GM21381 (cell line): ENCODE results near the gene TMEM38B.
"Not testable (repeated sequence)": the region's sequence is repeated elsewhere in the genome, so short reads cannot be mapped to it uniquely, and the experiment has no call there.

ENCODE experiments used
- ATAC-seq: cut with Tn5 transposase; IDR thresholded peaks from one replicate; pipeline ENCODE4 v1.9.1; 2021; ENCODE audit warnings: mild to moderate bottlenecking, moderate library complexity; ENCODE audit not compliant: unreplicated experiment

Gene TMEM38B

GRCh38 chr9:105714020-105714331 lies 19.6 kb downstream of the TMEM38B start:
- ATAC-seq: no peak

DNA sequence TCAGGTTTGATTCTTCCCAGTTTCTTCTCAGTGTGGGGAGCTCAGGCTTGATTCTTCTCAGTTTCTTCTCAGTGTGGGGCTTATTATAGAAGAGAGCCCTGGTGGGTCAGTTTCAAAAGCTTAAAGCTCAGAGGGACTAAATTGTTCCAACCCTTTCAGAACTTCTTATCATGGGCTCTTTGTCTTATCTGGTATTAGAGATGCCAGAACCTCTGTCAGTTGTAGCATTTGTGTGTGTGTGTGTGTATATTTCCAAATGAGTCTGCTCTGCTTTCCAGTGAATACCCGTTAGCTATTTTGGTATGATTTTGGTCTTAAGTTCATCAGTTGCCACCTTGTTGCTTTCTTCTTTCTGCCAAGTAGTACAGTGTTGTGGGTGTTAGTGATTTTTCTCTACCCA lies 21.8 kb downstream of the TMEM38B start:
- no peak for ATAC-seq

GRCh38 chr9:105722099-105722498 lies 27.8 kb downstream of the TMEM38B start:
- no peak for ATAC-seq

DNA sequence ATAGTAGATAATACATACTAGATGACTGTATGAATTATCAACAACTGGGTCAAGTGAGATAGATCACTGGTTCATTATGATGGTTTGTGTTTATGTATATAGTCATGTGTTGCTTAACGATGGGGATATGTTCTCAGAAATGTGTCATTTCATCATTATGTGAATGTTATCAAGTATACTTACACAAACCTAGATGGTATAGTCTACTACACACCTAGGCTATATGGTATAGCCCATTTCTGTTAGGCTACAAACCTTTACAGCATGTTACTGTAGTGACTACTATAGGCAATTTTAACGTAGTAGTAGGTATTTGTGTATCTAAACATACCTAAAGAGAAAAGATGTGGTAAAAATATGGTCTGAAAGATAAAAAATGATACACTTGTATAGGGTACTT lies 31.0 kb downstream of the TMEM38B start:
- no peak for ATAC-seq

DNA sequence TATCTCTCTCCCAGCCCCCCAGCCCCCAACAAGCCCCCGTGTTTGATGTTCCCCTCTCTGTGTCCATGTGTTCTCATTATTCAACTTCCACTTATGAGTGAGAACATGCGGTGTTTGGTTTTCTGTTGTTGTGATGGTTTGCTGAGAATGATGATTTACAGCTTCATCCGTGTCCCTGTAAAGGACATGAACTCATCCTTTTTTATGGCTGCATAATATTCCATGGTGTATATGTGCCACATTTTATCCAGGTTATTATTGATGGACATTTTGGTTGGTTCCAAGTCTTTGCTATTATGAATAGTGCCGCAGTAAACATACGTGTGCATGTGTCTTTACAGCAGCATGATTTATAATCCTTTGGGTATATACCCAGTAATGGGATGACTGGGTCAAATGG lies 33.9 kb downstream of the TMEM38B start:
- ATAC-seq: not testable (repeated sequence)

GRCh38 chr9:105731420-105731819 lies 37.1 kb downstream of the TMEM38B start:
- ATAC-seq: not testable (repeated sequence)

DNA sequence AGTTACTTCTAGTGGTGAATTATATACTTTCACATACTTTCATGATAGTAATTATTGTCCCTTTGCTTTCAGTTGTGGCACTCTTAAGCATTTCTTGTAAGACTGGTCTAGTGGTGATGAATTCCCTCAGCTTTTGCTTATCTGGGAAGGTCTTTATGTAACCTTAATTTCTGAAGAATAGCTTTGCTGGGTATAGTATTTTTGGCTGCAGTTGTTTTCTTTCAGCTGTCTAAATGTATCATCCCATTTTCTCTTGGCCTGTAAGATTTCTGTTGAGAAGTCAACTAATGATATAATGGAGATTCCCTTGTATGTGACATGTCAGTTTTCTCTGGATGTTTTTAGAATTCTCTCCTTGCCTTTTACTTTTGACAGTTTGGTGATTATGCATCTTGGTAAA lies 41.0 kb downstream of the TMEM38B start:
- no peak for ATAC-seq

DNA sequence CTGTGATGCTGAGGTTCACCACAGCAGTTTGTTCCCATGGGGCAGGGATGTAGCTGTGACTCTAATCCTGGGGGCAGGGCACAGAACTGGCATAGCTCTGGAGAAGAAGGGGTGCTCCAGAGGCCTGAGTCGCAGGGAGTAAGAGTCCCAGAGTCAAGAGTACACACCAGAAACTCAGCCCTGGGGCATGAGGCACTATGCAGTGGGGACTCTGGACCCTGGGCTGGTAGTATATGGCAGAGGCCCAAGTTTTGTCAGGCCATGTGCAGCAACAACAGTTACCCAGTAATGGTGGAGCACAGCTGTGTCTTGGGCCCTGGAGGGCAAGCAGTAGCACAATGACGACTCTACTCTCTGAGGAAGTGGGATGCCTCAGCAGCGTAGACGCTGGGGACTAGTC lies 42.9 kb downstream of the TMEM38B start:
- no peak for ATAC-seq

DNA sequence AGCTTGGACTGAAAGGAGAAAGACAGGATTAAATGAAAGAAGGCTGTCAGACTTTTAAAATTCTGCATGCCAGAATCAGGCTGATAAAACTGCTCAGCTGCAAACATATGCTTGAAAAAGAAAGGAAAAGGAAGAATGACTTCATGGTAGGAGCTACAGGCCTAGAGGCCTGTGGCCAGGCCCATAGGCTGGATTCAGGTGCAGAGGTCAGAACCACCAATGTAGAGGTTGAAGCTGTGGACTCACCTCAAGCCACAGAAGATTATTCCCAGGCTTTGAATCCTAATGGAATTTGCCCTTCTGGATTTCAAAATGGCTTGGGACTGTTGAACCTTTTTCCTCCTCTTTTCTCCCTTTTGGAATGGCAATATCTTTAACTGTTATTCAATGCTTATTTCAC lies 47.7 kb downstream of the TMEM38B start:
- ATAC-seq: no peak

GRCh38 chr9:105747325-105747724 lies 53.0 kb downstream of the TMEM38B start:
- ATAC-seq: not testable (repeated sequence)

DNA sequence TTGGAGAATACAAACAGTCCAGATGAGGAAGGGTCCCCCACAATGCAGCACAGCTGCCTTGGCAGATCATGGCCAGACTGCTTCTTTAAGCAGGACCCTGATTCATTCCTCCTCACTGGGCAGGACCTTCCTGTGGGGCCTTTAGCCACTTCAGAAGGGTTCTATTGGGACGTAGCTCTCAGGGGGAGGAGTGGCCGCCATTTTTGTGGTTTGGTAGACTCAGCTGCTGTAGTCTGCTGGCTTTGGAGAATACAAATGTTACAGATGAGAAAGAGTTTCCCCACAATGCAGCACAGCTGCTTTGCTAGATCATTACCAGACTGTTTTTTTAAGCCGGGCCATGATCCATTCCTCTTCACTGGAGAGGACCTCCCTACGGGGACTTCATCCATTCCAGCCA lies 57.4 kb downstream of the TMEM38B start:
- no peak for ATAC-seq

DNA sequence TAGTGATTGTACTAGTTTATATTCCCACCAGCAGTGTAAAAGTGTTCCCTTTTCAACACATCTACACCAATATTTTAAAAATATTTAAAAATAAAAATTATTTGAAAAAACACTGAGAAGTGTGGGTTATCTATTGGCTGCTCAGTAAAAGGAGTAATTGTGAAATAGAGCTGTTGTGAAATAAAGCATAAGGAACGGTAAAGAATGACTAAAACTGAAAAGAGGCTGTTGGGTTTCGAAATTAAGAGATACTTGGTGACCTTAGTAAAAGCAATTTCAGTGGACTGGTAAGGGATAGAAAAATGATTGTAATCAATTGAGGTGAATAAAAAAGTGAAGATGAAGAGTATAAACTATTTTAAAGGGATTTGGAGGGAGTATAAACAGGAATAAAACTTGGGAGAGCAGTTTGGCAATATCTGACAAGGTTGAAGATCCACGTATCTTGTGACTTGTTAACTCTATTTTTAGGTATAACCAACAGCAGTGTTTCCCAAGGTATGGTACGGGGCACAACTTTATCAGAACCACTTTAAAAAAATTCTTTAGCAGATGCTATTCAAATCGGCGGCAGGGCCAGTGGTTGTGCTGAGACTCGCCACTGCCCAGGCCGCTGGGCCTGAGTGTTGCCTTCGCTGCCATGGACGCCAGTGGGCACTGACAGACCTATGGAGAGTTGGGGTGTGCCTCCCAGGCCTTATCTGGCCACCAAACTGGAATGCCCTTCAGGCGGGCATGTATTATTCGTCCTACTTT lies 63.3 kb downstream of the TMEM38B start:
- ATAC-seq: no peak

DNA sequence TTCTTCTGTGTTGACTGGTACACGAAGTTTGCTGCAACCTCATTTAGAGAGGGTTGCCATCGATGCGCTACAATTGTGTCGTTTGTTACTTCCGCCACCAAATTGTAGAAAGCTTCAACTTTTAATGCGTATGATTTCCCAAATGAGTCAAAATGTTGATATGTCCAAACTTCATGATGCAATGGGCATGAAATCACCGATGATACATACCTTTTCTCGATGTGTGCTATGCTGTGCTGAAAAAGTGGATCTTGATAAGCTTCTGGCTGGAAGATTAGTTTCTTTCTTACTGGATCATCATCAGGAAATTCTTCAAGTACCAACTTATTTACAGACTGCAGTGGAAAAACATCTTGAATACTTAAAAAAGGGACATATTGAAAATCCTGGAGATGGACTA lies 65.7 kb downstream of the TMEM38B start:
- ATAC-seq: no peak

- ATAC-seq: not testable (repeated sequence)
These were observed 88.5 kb downstream of the TMEM38B start for GRCh38 chr9:105782561-105783494.

DNA sequence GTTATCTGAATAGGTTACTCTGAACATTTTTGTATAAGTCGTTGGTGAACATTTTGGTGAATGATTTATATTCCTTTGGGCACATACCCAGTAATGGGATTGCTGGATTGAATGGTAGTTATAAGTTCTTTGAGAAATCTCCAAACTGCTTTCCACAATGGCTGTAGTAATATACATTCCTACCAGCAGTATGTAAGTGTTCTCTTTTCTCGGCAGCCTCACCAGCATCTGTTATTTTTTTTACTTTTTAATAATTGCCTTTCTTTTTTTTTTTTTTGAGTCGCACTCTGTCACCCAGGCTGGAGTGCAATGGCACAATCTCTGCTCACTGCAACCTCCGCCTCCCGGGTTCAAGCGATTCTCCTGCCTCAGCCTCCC lies 89.1 kb downstream of the TMEM38B start:
- ATAC-seq: not testable (repeated sequence)

DNA sequence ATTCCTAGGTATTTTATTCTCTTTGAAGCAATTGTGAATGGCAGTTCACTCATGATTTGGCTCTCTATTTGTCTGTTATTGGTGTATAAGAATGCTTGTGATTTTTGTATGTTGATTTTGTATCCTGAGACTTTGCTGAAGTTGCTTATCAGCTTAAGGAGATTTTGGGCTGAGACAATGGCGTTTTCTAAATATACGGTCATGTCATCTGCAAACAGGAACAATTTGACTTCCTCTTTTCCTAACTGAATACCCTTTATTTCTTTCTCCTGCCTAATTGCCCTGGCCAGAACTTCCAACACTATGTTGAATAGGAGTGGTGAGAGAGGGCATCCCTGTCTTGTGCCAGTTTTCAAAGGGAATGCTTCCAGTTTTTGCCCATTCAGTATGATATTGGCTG lies 92.5 kb downstream of the TMEM38B start:
- not testable (repeated sequence) for ATAC-seq

GRCh38 chr9:105816202-105816744 lies 121.9 kb downstream of the TMEM38B start:
- ATAC-seq: no peak

DNA sequence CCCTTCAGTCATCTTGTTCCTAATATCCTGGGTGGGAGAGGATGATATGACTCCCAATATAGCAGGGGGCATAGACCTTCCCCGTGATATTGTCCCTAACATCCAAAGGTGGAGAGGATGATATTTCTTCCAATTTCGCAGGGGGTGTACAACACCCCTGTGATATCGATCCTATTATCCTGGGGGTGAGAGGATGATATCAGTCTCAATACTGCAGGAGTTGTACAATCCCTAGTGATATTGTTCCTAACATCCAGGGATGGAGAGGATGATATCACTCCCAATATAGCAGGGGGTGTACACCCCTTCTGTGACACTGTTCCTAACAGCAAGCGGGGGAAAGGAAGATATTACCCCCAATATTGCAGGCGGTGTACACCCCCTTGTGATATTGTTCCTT lies 122.6 kb downstream of the TMEM38B start:
- no peak for ATAC-seq

DNA sequence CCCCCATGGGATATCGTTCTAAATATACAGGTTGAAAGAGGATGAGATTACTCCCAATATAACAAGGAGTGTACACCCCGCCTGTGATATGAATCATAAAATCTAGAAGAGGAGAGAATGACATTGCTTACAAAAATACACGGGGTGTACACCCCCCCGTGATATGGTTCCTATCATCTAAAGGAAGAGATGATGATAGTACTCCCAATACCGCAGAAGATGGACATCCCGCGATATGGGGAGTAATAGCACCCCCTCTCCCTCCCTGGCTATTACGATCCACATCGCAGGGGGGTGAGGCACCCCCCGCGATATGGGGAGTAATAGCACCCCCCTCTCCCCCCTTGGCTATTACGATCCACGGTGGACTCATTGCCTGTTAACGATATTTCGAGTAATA lies 124.6 kb downstream of the TMEM38B start:
- no peak for ATAC-seq

DNA sequence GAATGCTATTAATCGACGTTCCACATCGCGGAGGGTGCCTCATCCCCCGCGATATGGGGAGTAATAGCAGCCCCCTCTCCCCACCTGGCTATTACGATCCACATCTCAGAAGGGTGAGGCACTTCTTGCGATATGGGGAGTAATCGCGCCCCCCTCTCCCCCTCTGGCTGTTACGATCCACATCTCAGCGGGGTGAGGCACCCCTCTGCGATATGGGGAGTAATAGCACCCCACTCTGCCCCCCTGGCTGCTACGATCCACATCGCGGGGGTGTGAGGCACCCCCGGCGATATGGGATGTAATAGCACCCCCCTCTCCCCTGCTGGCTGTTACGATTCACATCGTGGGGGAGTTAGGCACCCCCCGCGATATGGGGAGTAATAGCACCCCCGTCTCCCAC lies 128.5 kb downstream of the TMEM38B start:
- ATAC-seq: no peak
